ENCODE results near the gene GIPR.
"Not testable (repeated sequence)": the region's sequence is repeated elsewhere in the genome, so short reads cannot be mapped to it uniquely, and the experiment has no call there.

Gene GIPR

DNA sequence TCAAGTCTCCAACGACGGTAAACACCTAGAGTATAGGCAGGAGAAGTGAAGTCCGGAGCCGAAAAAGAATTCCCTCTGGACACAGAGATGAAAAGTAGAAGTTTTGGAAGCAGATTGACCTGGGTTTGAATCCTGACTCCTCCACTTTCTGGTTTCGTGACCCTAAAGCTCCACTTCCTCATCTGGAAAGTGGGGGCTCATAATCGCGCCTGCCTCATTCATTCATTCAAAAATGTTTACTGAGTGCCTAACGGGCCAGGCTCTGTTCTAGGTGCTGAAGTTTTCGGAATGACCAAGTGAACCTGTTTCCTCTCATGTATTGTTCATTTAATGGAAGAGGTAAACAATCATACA lies 21.7 kb upstream of the GIPR start:
- no peak for DNase-seq

GRCh38 chr19:45650722-45651121 lies 17.3 kb upstream of the GIPR start:
- no peak for DNase-seq

GRCh38 chr19:45653634-45654033 lies 14.4 kb upstream of the GIPR start:
- no peak for DNase-seq

GRCh38 chr19:45655073-45655472 lies 12.9 kb upstream of the GIPR start:
- no peak for DNase-seq

- DNase-seq: no peak
These were observed 10.4 kb upstream of the GIPR start for GRCh38 chr19:45657520-45658167.

GRCh38 chr19:45659096-45659729 lies 8.8 kb upstream of the GIPR start:
- DNase-seq: no peak

DNA sequence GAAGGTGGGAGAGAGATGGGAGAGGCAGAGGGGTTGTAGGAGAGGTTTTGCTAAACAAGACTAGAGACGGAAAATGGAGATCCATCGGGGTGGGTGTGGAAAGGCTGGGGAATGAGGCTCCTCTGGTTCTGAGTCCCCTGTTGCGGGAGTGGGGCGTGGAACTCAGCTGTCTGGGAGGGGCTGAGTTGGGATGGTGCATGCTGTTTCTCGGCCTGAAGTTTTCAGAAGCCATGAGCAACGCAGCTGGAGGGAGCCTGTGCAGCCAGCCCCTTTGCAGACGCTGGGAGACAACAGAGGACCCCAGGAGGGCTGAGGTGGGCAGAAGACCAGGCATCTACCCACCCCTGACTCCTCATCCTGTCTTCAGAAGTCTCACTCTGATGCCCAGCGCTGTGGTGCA lies 7.4 kb upstream of the GIPR start:
- DNase-seq: no peak

GRCh38 chr19:45663800-45664199 lies 4.2 kb upstream of the GIPR start:
- no peak for DNase-seq

DNA sequence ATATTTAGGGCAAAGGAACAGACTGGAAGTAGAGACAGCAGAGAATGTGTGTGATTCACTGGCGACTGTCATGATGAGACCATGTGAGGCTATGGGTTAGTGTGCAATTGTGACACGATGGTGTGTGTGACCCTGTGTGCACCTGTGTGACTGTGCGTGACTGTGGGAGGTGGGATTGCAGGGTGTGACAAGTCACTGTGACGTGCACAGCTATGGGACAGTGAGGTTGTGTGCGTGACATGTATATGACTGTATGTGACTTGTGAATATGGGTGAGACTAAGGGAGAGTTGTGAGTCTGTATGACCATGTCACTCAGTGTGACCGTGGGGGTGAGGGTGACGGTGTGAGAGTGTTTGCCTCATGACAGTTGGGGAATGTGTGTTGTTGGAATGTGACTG lies 3.4 kb upstream of the GIPR start:
- DNase-seq: no peak

DNA sequence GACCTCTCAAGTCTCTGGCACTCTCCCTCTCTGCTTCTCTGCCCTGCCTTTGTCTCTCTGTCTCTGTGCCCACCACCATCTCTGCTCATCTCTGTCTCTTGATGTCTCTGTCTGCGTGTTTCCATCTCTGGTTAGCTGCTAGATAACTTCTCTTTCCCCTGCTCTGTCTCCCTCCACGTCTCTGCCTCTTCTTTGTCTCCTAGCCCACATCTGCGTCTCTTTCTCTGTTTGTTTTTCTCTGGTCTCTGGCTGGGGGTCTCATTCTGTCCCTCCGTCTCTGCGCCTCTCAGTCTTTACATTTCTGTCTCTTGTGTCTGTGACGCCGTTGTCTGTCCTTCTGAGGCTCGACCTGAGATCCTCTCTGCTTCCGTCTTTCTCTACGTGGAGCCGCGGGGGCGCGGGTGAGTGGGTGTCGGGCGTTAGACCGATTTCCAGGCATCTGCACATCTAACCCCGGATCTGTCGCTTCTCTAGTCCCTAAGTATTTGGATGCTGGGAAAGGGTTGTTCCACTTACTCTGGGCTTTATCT lies 386 bp downstream of the GIPR start:
- DNase-seq: no peak

DNA sequence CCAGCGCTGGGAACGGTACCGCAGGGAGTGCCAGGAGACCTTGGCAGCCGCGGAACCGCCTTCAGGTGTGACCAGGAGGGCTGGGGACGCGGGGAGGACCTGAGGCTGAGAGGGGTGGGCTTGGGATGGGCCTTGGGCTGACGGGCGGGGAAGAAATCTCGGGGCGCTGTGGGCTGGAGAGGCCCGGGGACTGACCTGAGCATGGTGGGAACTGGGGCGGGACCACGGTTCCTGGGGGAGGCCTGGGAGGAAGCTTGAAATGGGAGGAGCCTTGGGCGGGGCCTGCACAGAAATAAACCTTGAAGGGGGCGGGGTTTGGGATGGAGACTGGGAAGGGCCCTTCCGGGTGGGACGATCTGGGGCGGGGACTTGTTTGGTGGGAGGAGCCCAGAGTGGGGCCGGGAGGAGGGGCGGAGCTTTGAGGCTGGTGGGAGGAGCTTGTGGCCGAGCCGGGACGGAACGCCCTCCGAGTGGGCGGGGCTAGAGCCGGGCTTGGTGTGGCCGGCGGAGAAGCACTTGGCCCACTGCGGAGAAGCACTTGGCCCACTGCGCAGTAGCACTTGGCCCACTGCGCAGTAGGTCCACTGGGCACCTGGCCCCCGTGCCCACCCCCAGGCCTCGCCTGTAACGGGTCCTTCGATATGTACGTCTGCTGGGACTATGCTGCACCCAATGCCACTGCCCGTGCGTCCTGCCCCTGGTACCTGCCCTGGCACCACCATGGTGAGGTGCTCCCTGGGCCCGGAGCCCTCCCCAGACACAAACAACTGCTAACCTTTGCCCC lies 2.8 kb downstream of the GIPR start:
- DNase-seq: no peak

GRCh38 chr19:45674946-45675345 lies 6.9 kb downstream of the GIPR start:
- no peak for DNase-seq

GRCh38 chr19:45676851-45677263 lies 8.8 kb downstream of the GIPR start:
- no peak for DNase-seq

GRCh38 chr19:45677351-45678230 lies 9.6 kb downstream of the GIPR start:
- DNase-seq: peak; percentile 38

GRCh38 chr19:45681391-45682015 lies 13.5 kb downstream of the GIPR start:
- DNase-seq: peak; percentile 43

DNA sequence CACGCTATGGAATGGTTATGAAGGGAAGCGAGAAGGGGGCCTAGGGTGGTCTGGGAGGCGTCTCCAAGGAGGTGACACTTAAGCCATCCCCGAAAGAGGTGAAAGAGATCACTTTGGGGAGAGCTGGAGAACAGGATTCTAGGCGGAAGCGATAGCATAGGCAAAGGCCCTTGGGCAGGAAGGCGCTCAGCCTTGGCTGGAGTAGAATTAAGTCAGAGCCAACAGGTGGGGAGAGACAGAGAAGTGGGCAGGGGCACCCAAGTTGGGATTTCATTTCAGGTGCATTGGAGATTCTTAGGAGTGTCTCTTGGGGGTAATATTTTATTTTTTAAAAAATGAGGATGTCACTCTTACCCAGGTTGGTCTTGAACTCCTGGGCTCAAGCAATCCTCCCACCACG lies 14.1 kb downstream of the GIPR start:
- DNase-seq: no peak

DNA sequence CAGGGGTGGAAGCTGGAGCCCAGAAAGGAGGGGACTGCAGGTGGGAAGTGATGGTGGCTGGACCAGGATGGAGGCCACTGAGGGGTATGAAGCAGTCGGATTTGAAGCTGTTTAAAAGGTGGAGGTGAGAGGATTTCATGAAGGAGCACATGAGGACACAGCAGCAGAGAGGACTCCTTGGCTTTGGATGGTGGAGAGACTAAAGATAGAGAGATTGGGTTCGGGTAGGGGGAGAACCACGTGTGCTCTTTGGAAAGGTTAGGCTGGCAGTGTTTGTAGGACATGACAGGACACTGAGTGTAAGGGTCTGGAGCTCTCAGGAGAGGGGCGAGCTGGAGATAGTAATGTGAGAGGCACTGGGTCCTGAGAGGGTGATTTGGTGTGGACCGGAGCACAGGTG lies 14.9 kb downstream of the GIPR start:
- DNase-seq: no peak

DNA sequence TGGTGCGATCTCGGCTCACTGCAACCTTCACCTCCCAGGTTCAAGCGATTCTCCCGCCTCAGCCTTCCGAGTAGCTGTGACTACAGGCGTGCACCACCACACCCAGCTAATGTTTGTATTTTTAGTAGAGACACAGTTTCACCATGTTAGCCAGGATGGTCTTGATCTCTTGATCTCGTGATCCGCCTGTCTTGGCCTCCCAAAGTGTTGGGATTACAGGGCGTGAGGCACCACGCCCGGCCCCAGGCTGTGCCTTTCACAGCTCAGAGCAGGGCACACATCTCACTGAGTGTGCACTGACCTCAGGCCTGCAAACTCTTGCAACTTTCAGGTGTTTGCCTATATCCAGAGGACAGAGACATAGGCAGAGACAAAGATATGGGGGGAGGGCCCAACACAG lies 17.0 kb downstream of the GIPR start:
- not testable (repeated sequence) for DNase-seq

GRCh38 chr19:45687599-45687998 lies 19.6 kb downstream of the GIPR start:
- no peak for DNase-seq

DNA sequence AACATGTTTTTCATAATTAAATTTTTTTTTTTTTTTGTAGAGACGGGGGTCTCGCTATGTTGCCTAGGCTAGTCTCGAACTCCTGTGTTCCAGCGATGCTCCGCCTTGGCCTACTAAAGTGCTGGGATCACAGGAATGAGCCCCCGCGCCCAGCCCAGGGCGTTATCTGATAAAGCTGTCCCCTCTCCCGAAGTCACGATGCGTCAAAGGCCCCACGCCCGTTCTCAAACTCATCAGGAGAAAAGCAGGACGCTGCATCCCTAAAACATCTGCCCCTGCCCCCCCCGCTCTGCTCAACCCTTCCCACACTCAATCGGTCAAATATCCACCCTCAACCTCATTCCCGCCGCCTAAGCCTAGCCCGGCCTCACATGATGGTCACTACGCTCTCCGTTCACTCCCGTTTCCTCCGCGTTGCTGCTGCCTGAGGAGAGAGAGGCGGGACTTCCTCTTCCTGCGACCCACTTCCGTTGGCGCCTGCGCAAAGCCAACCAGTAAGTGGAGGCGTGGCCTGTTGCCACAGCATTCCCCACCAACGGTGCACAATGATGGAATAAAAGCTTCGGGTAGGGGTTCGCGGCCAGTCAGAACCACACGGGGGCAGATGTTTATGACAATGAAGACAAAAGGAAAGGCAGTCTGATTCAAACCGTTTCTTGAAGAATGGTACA lies 23.6 kb downstream of the GIPR start, which contains the start of gene SNRPD2:
TSS of gene SNRPD2 (minus strand) at position 438 of the 671 bp plus-strand sequence. CDS start at position 373, 65 bp downstream.
- DNase-seq: peak; percentile 87

GRCh38 chr19:45692187-45693105 lies 24.4 kb downstream of the GIPR start, which contains the start of gene QPCTL:
Gene QPCTL (plus strand): TSS chr19:45692666. CDS start chr19:45692704, 38 bp downstream.
- peak; percentile 97 for DNase-seq
